Spinal cord (tissue), 10 donors: ENCODE data around the gene OR2S2. TPM values are rescaled to one million over a fixed set of nuclear protein-coding genes. Genes with fewer than 3 reads are reported as not detected.
A peak's percentile ranks its signal among the peaks of the same experiment; 100 is the strongest.
"Not testable (repeated sequence)": the region's sequence is repeated elsewhere in the genome, so short reads cannot be mapped to it uniquely, and the experiment has no call there.

ENCODE experiments used
- DNase-seq, 6 donors: peaks; one replicate each; pipeline versions ENCODE4 v3.0.0 to v3.0.0-alpha.2; 2013 to 2015; ENCODE audit warnings: low spot score in 6 of 6, low read depth in 4 of 6
- H3K27ac ChIP-seq: one replicate; pipeline ENCODE4 v1.5.1; 2013; ENCODE audit warnings: low read depth, low read length, control low read depth
- H3K27me3 ChIP-seq: one replicate; pipeline ENCODE4 v1.6.1; 2013; ENCODE audit warnings: low read length; ENCODE audit not compliant: control insufficient read depth, insufficient read depth
- H3K36me3 ChIP-seq: one replicate; pipeline ENCODE4 v1.6.1; 2013; ENCODE audit warnings: low read length; ENCODE audit not compliant: control insufficient read depth, insufficient read depth
- H3K4me1 ChIP-seq: one replicate; pipeline ENCODE4 v1.6.1; 2013; ENCODE audit warnings: low read length; ENCODE audit not compliant: control insufficient read depth, insufficient read depth
- H3K4me3 ChIP-seq: one replicate; pipeline ENCODE4 v1.5.1; 2013; ENCODE audit warnings: low read depth, low read length, control low read depth
- H3K9me3 ChIP-seq: one replicate; pipeline ENCODE4 v1.6.1; 2013; ENCODE audit warnings: low read length; ENCODE audit not compliant: control insufficient read depth, insufficient read depth
- WGBS: methylation state at CpG from one replicate; pipeline ENCODE4 v1.1.5; 2013; ENCODE audit warnings: missing lambda C conversion rate; ENCODE audit not compliant: insufficient coverage; 5-methylcytosine and 5-hydroxymethylcytosine counted together
- polyA plus RNA-seq, 2 donors: library from polyadenylated mRNA; unstranded; fragments of 120-200 nt; gene quantifications; one replicate each; pipeline ENCODE4 v1.2.1, GENCODE V29; 2013; ENCODE audit not compliant: insufficient read length in 2 of 2
- total RNA-seq, 2 donors: library from RNA; depleted of rRNA in 1 of 2; stranded (reverse); fragments of 120-200 nt in 1 of 2; fragments of >200 nt in 1 of 2; gene quantifications; one replicate each; pipeline versions ENCODE4 v1.2.3 to v1.2.4, GENCODE V29; 2013 to 2014
- donor health status: healthy.

Gene OR2S2
- total and polyA plus RNA-seq, 4 donors, result not detected

GRCh38 chr9:35923927-35924763 lies 33.8 kb downstream of the OR2S2 start:
- Histone ChIP-seq H3K27ac (peak overlapping the region; percentile 4), H3K4me1 (peaks cover 7% of the 10 kb centered on the region), H3K9me3 (no peaks in the 10 kb centered on the region), H3K36me3 (no peaks in the 10 kb centered on the region), H3K27me3 (no peaks in the 10 kb centered on the region), H3K4me3 (no peak overlapping the region)
- no peak for DNase-seq
- 69% methylated on average over 8 of the region's 9 CpGs for WGBS

DNA sequence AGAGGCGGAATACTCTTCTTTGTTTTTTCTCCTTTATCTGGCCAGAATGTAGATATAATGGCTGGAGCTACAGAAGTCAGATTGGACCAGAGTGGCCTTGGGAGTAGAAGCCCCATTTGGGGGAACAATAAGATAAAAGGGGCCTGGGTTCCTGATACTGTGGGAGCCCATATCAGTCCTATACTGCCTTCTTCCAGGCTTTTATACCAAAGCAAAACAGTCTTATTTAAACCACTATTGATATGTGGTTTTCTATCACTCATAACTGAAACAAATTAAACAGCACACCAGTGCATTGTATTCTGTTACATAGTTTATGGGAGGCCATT lies 34.4 kb downstream of the OR2S2 start:
- peak overlapping the region; percentile 4 for H3K27ac ChIP-seq
- no peak for DNase-seq
- H3K4me1 ChIP-seq, result peaks cover 7% of the 10 kb centered on the region
- H3K27me3 ChIP-seq, result no peaks in the 10 kb centered on the region
- no peak overlapping the region for H3K4me3 ChIP-seq
- no peaks in the 10 kb centered on the region for H3K36me3 ChIP-seq
- WGBS, result no CpG with 5 or more reads among the region's 1 CpG
- no peaks in the 10 kb centered on the region for H3K9me3 ChIP-seq

GRCh38 chr9:35920051-35920620 lies 37.8 kb downstream of the OR2S2 start:
- DNase-seq, result no peak
- no peaks in the 10 kb centered on the region for H3K36me3 ChIP-seq
- H3K27ac ChIP-seq, result no peak overlapping the region
- WGBS, result 79% methylated on average over 3 of the region's 4 CpGs
- H3K4me1 ChIP-seq, result peaks cover 6% of the 10 kb centered on the region
- H3K27me3 ChIP-seq, result no peaks in the 10 kb centered on the region
- H3K9me3 ChIP-seq, result no peaks in the 10 kb centered on the region
- H3K4me3 ChIP-seq, result no peak overlapping the region

- Histone ChIP-seq H3K36me3 (no peaks in the 10 kb centered on the region), H3K4me3 (no peak overlapping the region), H3K4me1 (peaks cover under 1% of the 10 kb centered on the region), H3K27me3 (no peaks in the 10 kb centered on the region), H3K9me3 (no peaks in the 10 kb centered on the region), H3K27ac (no peak overlapping the region)
- DNase-seq, result peak in 1 of 6 donors; percentile 10
- no CpG with 5 or more reads among the region's 3 CpGs for WGBS
Observed at GRCh38 chr9:35919212-35920008, 38.5 kb downstream of the OR2S2 start.

- H3K4me3 ChIP-seq, result no peak overlapping the region
- no peaks in the 10 kb centered on the region for H3K36me3 ChIP-seq
- no peak for DNase-seq
- no peaks in the 10 kb centered on the region for H3K9me3 ChIP-seq
- no peaks in the 10 kb centered on the region for H3K4me1 ChIP-seq
- no CpG with 5 or more reads among the region's 3 CpGs for WGBS
- no peak overlapping the region for H3K27ac ChIP-seq
- no peaks in the 10 kb centered on the region for H3K27me3 ChIP-seq
Observed at GRCh38 chr9:35918780-35919179, 39.2 kb downstream of the OR2S2 start.

DNA sequence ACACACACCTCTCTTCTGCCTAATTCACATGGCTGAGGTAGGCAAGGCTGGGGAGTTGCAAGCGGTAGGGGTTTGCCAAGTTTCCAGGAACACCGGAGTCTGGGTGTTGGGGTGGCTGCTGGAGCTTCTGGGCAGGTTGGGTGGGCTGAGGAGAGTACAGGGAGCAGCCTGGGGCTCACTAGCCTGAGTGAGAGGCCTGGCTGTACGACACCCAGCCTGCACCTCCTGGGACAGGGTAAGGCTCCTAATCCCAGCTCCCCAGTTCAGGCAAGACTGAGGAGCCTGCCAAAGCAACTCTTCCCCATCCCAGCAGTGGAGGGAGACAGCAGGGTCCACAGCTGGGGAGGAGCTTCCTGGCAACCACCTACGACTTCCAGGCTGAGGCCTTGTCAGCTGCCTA lies 40.7 kb downstream of the OR2S2 start:
- H3K36me3 ChIP-seq, result no peaks in the 10 kb centered on the region
- WGBS, result 95% methylated on average over 4 of the region's 4 CpGs
- H3K9me3 ChIP-seq, result no peaks in the 10 kb centered on the region
- peaks cover 5% of the 10 kb centered on the region for H3K4me1 ChIP-seq
- H3K27me3 ChIP-seq, result no peaks in the 10 kb centered on the region
- no peak overlapping the region for H3K4me3 ChIP-seq
- H3K27ac ChIP-seq, result no peak overlapping the region
- no peak for DNase-seq

DNA sequence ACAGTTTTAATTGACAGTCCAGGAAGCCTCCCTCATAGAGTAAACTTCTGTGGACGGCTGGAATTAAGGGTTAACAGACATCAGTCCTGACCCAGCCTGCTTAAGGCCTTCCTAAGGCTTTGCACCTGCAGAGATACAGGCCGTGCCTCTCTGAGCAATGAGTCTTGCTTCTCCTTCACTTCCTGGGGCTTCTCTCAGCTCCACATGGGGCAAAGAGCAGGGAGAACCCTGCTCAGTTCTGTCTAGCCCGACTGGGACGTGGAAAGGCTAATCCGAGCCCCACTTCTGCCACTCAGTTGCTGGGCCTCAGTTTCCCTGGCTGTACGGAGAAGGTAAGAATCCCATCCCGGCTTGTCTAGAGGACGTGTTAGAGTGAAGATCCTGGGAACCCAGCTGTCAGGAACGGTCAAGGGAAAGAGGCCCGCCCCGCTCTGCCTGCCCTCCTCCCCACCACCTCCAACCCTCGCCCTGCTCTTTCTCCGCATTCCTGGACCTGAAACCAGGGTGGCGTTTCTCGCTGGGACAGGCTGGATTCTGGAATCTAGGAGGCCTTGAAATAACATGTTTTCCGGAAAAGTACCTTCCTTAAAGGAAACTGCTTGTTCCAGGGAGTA lies 42.2 kb downstream of the OR2S2 start:
- no peak for DNase-seq
- Histone ChIP-seq H3K4me1 (peaks cover 5% of the 10 kb centered on the region), H3K4me3 (no peak overlapping the region), H3K27ac (no peak overlapping the region), H3K9me3 (no peaks in the 10 kb centered on the region), H3K27me3 (no peaks in the 10 kb centered on the region), H3K36me3 (no peaks in the 10 kb centered on the region)
- 83% methylated on average over 15 of the region's 16 CpGs for WGBS

DNA sequence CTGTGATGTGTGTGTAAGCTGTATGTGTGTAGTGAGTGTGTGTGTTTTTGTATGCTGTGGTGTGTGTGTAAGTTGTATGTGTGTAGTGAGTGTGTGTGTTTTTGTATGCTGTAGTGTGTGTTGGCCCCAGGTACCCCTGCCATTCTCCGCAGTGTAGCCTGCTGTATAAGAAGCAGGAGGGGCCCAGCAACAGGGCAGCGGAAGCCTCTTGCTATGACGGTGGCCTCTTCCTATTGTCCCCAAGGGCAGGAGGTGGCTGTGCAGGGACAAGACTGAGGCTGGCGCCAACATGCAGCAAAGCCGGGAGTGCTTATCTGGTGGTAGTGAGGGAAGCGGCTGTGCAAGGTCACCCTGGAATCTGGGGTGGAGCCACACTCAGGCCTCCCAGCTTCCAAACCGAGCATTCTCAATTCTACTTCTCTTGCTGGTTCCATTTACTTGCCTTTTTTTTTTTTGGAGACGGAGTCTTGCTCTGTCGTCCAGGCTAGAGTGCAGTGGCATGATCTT lies 43.6 kb downstream of the OR2S2 start:
- Histone ChIP-seq H3K4me1 (peaks cover 12% of the 10 kb centered on the region), H3K36me3 (peaks cover 3% of the 10 kb centered on the region), H3K9me3 (no peaks in the 10 kb centered on the region), H3K4me3 (no peak overlapping the region), H3K27me3 (no peaks in the 10 kb centered on the region), H3K27ac (no peak overlapping the region)
- DNase-seq, result peak in 2 of 6 donors; percentile 14 to 63
- 38% methylated on average over 6 of the region's 9 CpGs for WGBS

DNA sequence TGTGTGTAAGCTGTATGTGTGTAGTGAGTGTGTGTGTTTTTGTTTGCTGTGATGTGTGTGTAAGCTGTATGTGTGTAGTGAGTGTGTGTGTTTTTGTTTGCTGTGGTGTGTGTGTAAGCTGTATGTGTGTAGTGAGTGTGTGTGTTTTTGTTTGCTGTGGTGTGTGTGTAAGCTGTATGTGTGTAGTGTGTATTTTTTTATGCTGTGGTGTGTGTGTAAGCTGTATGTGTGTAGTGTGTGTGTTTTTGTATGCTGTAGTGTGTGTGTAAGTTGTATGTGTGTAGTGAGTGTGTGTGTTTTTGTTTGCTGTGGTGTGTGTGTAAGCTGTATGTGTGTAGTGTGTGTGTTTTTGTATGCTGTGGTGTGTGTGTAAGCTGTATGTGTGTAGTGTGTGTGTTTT lies 44.5 kb downstream of the OR2S2 start:
- H3K36me3 ChIP-seq, DNase-seq, H3K27ac ChIP-seq, H3K9me3 ChIP-seq, H3K27me3 ChIP-seq, H3K4me3 ChIP-seq: not testable (repeated sequence)
- peaks cover 21% of the 10 kb centered on the region for H3K4me1 ChIP-seq
